Endothelial cell of umbilical vein (primary cell): ENCODE results near the gene DNAJC12. TPM values are rescaled to one million over a fixed set of nuclear protein-coding genes. Genes with fewer than 3 reads are reported as not detected.

Experiments
- BruUV-seq: library from RNA; stranded (reverse); fragments of 400-500 nt; replicated peaks from 2 replicates; lab custom pipeline; 2021; lab: Mats Ljungman, UMichigan
- CTCF ChIA-PET: fragments of 300-600, 350-600 bp; sonication (Branson Sonifier 250); formaldehyde crosslinking; loops from one replicate; lab custom pipeline; 2021; ENCODE audit warnings: antibody characterized with exemption, inconsistent platforms; lab: Charles Lee
- POLR2A ChIA-PET: fragments of 300-600, 350-600 bp; sonication (Branson Sonifier 250); formaldehyde crosslinking; loops from one replicate; lab custom pipeline; 2021; ENCODE audit warnings: antibody characterized with exemption, inconsistent platforms; lab: Charles Lee
- DNase-seq: peaks from one replicate; pipeline ENCODE4 v3.0.0-alpha.2; 2011; ENCODE audit warnings: low read depth, low spot score
- FAIRE-seq: peaks from 2 replicates; lab custom pipeline; 2011; peaks lifted over from hg19 to GRCh38; lab: Jason Lieb, UNC
- H2AFZ ChIP-seq: 2 replicates; pipeline ENCODE4 v1.6.0; 2012; ENCODE audit warnings: low read depth, low read length, control low read depth, inconsistent platforms
- H3K27ac ChIP-seq: 2 replicates; pipeline ENCODE4 v1.5.1; 2011; ENCODE audit warnings: low read depth, mild to moderate bottlenecking, control low read depth, low read length, moderate library complexity; ENCODE audit not compliant: insufficient read depth
- H3K27me3 ChIP-seq, 2 experiments: 2 replicates each; pipeline versions ENCODE4 v1.6.0 to v1.6.1; 2011; ENCODE audit warnings: low read length in 2 of 2, mixed read lengths in 1 of 2; ENCODE audit not compliant: control insufficient read depth in 2 of 2, insufficient read depth in 2 of 2
- H3K36me3 ChIP-seq, 2 experiments: 2 replicates in 1 of 2; 3 replicates in 1 of 2; pipeline ENCODE4 v1.5.1; 2011; ENCODE audit warnings: low read length in 2 of 2, mild to moderate bottlenecking in 1 of 2, moderate library complexity in 1 of 2; ENCODE audit not compliant: control insufficient read depth in 2 of 2, insufficient read depth in 2 of 2; ENCODE audit errors: extremely low read depth in 1 of 2
- H3K4me1 ChIP-seq: 3 replicates; pipeline ENCODE4 v1.5.1; 2011; ENCODE audit warnings: mild to moderate bottlenecking, low read length; ENCODE audit not compliant: control insufficient read depth, insufficient read depth; ENCODE audit errors: extremely low read depth
- H3K4me2 ChIP-seq: 2 replicates; pipeline ENCODE4 v1.6.1; 2011; ENCODE audit warnings: low read length, control low read depth, mixed read lengths; ENCODE audit not compliant: insufficient read depth
- H3K4me3 ChIP-seq, 3 experiments: fragments of 200-600 bp in 1 of 3; sonication (generic), shearing (Covaris generic) in 1 of 3; replicated peaks in 1 of 3; 2 replicates each; pipeline ENCODE4 v1.5.1; 2011 to 2016; ENCODE audit warnings: control low read depth in 3 of 3, low read length in 3 of 3, mild to moderate bottlenecking in 2 of 3, inconsistent platforms in 1 of 3, low read depth in 1 of 3, moderate library complexity in 1 of 3; ENCODE audit not compliant: insufficient read depth in 1 of 3
- H3K79me2 ChIP-seq: 2 replicates; pipeline ENCODE4 v1.6.0; 2012; ENCODE audit warnings: low read length, inconsistent platforms; ENCODE audit not compliant: control insufficient read depth, insufficient read depth
- H3K9ac ChIP-seq: replicated peaks from 2 replicates; pipeline ENCODE3; 2011; ENCODE audit warnings: low read length, control low read depth; ENCODE audit not compliant: insufficient read depth; ENCODE audit errors: extremely low read depth
- H3K9me1 ChIP-seq: replicated peaks from 3 replicates; pipeline ENCODE4 v1.6.0; 2011; ENCODE audit warnings: mild to moderate bottlenecking, low read length; ENCODE audit not compliant: control insufficient read depth, insufficient read depth; ENCODE audit errors: extremely low read depth
- H3K9me3 ChIP-seq: replicated peaks from 2 replicates; pipeline ENCODE4 v1.5.1; 2012; ENCODE audit warnings: low read length, inconsistent platforms; ENCODE audit not compliant: control insufficient read depth, insufficient read depth
- H4K20me1 ChIP-seq: replicated peaks from 2 replicates; pipeline ENCODE3; 2011; ENCODE audit warnings: mild to moderate bottlenecking, low read length; ENCODE audit not compliant: control insufficient read depth, insufficient read depth; ENCODE audit errors: extremely low read depth
- EZH2 ChIP-seq: IDR thresholded peaks from 2 replicates; pipeline ENCODE4 v1.6.1; 2012; ENCODE audit warnings: borderline replicate concordance, low read depth, mild to moderate bottlenecking, moderate library complexity, low read length, inconsistent platforms; ENCODE audit not compliant: severe bottlenecking
- FOS ChIP-seq: IDR thresholded peaks from 2 replicates; pipeline ENCODE4 v1.6.1; 2011; ENCODE audit warnings: mild to moderate bottlenecking, low read length, moderate library complexity, borderline replicate concordance; ENCODE audit not compliant: insufficient read depth
- GATA2 ChIP-seq: IDR thresholded peaks from 2 replicates; pipeline ENCODE4 v1.7.0; 2011; ENCODE audit warnings: low read depth, mild to moderate bottlenecking, moderate library complexity, mixed read lengths, low read length; ENCODE audit not compliant: insufficient read length, insufficient read depth
- JUN ChIP-seq: IDR thresholded peaks from 2 replicates; pipeline ENCODE4 v1.6.1; 2011; ENCODE audit warnings: borderline replicate concordance, low read depth; ENCODE audit not compliant: insufficient read length, insufficient read depth
- MAX ChIP-seq: IDR thresholded peaks from 2 replicates; pipeline ENCODE4 v1.6.1; 2011; ENCODE audit not compliant: insufficient read depth, insufficient read length
- MYC ChIP-seq: IDR thresholded peaks from one replicate; pipeline ENCODE4 v1.6.1; 2011; ENCODE audit warnings: mild to moderate bottlenecking, low read depth, low read length
- POLR2A ChIP-seq: IDR thresholded peaks from 2 replicates; pipeline ENCODE4 v1.6.1; 2012; ENCODE audit warnings: low read depth, mild to moderate bottlenecking, control low read depth, low read length
- POLR2AphosphoS5 ChIP-seq: IDR thresholded peaks from 2 replicates; pipeline ENCODE4 v1.6.1; 2012; ENCODE audit warnings: low read depth, mild to moderate bottlenecking, control low read depth, low read length, moderate library complexity; ENCODE audit not compliant: insufficient read depth
- dilution Hi-C: fragments of 300-500 bp; cut with MboI; formaldehyde crosslinking; loops from one replicate; pipeline ENCODE4 v1.15.0; 2019; ENCODE audit warnings: low sequenced_read_pairs; ENCODE audit not compliant: extremely low pct_ligation_motif_present
- intact Hi-C: fragments of 100-400 bp; cut with micrococcal nuclease; formaldehyde crosslinking; loops from one replicate; pipeline ENCODE4 v1.10.0; 2022
- polyA plus RNA-seq, 4 experiments: library from polyadenylated mRNA; depleted of rRNA in 3 of 4; stranded (reverse) in 3 of 4; unstranded in 1 of 4; fragments of >200 nt; gene quantifications; 2 replicates each; pipeline versions ENCODE4 v1.2.1 to v1.2.3, GENCODE V29; 2011 to 2012; ENCODE audit warnings: missing spikeins in 1 of 4
- total RNA-seq: library from RNA; stranded (reverse); gene quantifications from 2 replicates; pipeline ENCODE4 v1.2.3, GENCODE V29; 2021
- TF ChIP-seq, protein P1 (sequence below), 2 donors: IDR thresholded peaks; 1 replicate in 1 of 2; 2 replicates in 1 of 2; pipeline ENCODE4 v1.5.1; 2011; ENCODE audit warnings: low read length in 2 of 2, mild to moderate bottlenecking in 2 of 2, moderate library complexity in 2 of 2, control low read depth in 1 of 2, inconsistent platforms in 1 of 2, low read depth in 1 of 2; ENCODE audit not compliant: insufficient read depth in 1 of 2; ENCODE audit errors: extremely low read depth in 1 of 2

DNAJC12 gene
- total and polyA plus RNA-seq, 2 donors (not counting 3 experiments of a cell fraction or from before 2014, with no cell fraction given): 0.54 to 1.0 TPM

DNA sequence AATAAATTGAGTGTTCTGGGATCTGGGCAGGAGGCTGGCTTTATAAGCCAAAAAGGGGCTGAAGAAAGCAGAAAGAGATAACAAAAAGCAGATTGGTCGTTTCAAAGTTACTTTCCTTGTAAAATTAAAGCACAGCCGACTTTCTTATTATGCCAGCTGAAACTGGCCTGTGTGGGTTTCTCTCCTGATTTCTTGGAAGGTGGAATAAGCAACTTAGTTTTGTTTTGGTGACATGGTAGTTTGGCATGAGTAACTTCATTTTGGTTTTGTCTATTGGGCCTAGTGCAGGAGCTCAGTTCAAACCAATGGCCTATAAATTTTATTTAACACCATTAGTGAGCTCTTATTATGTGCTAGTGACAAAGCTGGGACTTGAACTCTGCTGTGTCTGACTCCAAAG is 13.2 kb upstream of the DNAJC12 start:
- Histone ChIP-seq H3K27me3 (no peaks in the 10 kb centered on the region), H3K9me1 (no peaks in the 10 kb centered on the region), H4K20me1 (no peaks in the 10 kb centered on the region), H3K9ac (no peak overlapping the region), H3K79me2 (no peaks in the 10 kb centered on the region), H3K36me3 (no peaks in the 10 kb centered on the region), H3K27ac (no peak overlapping the region), H3K4me3 (no peak overlapping the region), H3K4me2 (no peak overlapping the region), H2AFZ (no peak overlapping the region), H3K4me1 (peaks cover 3% of the 10 kb centered on the region), H3K9me3 (no peaks in the 10 kb centered on the region)
- TF ChIP-seq MYC (no peak), FOS (no peak), POLR2AphosphoS5 (no peak), POLR2A (no peak), GATA2 (no peak), MAX (no peak), JUN (no peak), EZH2 (no peak)
- TF ChIP-seq, protein P1, sequence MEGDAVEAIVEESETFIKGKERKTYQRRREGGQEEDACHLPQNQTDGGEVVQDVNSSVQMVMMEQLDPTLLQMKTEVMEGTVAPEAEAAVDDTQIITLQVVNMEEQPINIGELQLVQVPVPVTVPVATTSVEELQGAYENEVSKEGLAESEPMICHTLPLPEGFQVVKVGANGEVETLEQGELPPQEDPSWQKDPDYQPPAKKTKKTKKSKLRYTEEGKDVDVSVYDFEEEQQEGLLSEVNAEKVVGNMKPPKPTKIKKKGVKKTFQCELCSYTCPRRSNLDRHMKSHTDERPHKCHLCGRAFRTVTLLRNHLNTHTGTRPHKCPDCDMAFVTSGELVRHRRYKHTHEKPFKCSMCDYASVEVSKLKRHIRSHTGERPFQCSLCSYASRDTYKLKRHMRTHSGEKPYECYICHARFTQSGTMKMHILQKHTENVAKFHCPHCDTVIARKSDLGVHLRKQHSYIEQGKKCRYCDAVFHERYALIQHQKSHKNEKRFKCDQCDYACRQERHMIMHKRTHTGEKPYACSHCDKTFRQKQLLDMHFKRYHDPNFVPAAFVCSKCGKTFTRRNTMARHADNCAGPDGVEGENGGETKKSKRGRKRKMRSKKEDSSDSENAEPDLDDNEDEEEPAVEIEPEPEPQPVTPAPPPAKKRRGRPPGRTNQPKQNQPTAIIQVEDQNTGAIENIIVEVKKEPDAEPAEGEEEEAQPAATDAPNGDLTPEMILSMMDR (IDR thresholded peaks at IDR 0.05; ENCODE audit: extremely low read depth in 1 of 2, insufficient read depth in 1 of 2, low read depth in 1 of 2, low read length in 2 of 2): no peak
- dilution Hi-C loops: no loop called here
- no peak for DNase-seq
- BruUV-seq: no TSS peak
- FAIRE-seq: no peak
- ChIA-PET POLR2A (no interaction called here), CTCF (interaction anchor here (0.6 to 1.3 kb wide), 4 partner anchors 40 to 327 kb away, joined by 3 read pairs; no protein-coding TSS in a partner anchor)
- intact Hi-C loops: loop anchor here (10.0 kb wide), 1 partner anchor 224 kb away; the partner anchor contains the start of gene HERC4
